ENCODE results near the gene WDR93. TPM values are rescaled to one million over a fixed set of nuclear protein-coding genes. Genes with fewer than 3 reads are reported as not detected.

The WDR93 gene
- total RNA-seq, 1 experiment from 2014 or later: 0.16 TPM

- H3K36me3 Mint-ChIP-seq (ENCODE audit: insufficient read depth, unreplicated experiment): no peaks in the 10 kb centered on the region
- Histone ChIP-seq H3K27me3 (replicated peaks; ENCODE audit: control insufficient read depth, insufficient read depth, low read length) (no peaks in the 10 kb centered on the region), H3K4me1 (peaks cover 6% of the 10 kb centered on the region), H3K36me3 (ENCODE audit: control insufficient read depth, insufficient read depth, low read length) (no peaks in the 10 kb centered on the region), H3K9me3 (no peaks in the 10 kb centered on the region), H3K4me3 (ENCODE audit: low read depth, low read length) (no peak overlapping the region)
- H3K27me3 Mint-ChIP-seq (ENCODE audit: insufficient read depth, unreplicated experiment): no peaks in the 10 kb centered on the region
- intact Hi-C loops (cut with micrococcal nuclease; ENCODE audit: unreplicated experiment): loop anchor here (10.0 kb wide), 1 partner anchor 58 kb away; no protein-coding TSS in a partner anchor
- peaks cover 3% of the 10 kb centered on the region for H3K4me1 Mint-ChIP-seq (ENCODE audit: low read depth, unreplicated experiment)
- no peaks in the 10 kb centered on the region for H3K9me3 Mint-ChIP-seq (ENCODE audit: unreplicated experiment)
- no peak overlapping the region for H3K4me3 Mint-ChIP-seq (ENCODE audit: unreplicated experiment)
- H3K27ac Mint-ChIP-seq (ENCODE audit: unreplicated experiment): no peak overlapping the region
- no peak for TF ChIP-seq CTCF (IDR thresholded peaks at IDR 0.05; ENCODE audit: insufficient read depth in 1 of 2, low read depth in 1 of 2, low read length in 1 of 2, severe bottlenecking in 1 of 2, unreplicated experiment in 1 of 2)
- ChIA-PET POLR2A (no interaction called here), CTCF (no interaction called here)
- no TSS peak for BruUV-seq (replicated peaks)
- DNase-seq: no peak
Observed at GRCh38 chr15:89766357-89767311, 76.0 kb downstream of the WDR93 start.

- no peaks in the 10 kb centered on the region for H3K36me3 Mint-ChIP-seq (ENCODE audit: insufficient read depth, unreplicated experiment)
- ChIA-PET CTCF (no interaction called here), POLR2A (no interaction called here)
- BruUV-seq (replicated peaks): no TSS peak
- H3K4me3 ChIP-seq (ENCODE audit: low read depth, low read length): no peak overlapping the region
- no peaks in the 10 kb centered on the region for H3K27me3 ChIP-seq (replicated peaks; ENCODE audit: control insufficient read depth, insufficient read depth, low read length)
- no peaks in the 10 kb centered on the region for H3K4me1 Mint-ChIP-seq (ENCODE audit: low read depth, unreplicated experiment)
- H3K9me3 ChIP-seq: no peaks in the 10 kb centered on the region
- no peaks in the 10 kb centered on the region for H3K9me3 Mint-ChIP-seq (ENCODE audit: unreplicated experiment)
- no peak for DNase-seq
- H3K36me3 ChIP-seq (ENCODE audit: control insufficient read depth, insufficient read depth, low read length): no peaks in the 10 kb centered on the region
- no peaks in the 10 kb centered on the region for H3K27me3 Mint-ChIP-seq (ENCODE audit: insufficient read depth, unreplicated experiment)
- H3K4me1 ChIP-seq: no peaks in the 10 kb centered on the region
- H3K27ac Mint-ChIP-seq (ENCODE audit: unreplicated experiment): no peak overlapping the region
- intact Hi-C loops (cut with micrococcal nuclease; ENCODE audit: unreplicated experiment): loop anchor here (10.0 kb wide), 1 partner anchor 57 kb away; no protein-coding TSS in a partner anchor
- no peak overlapping the region for H3K4me3 Mint-ChIP-seq (ENCODE audit: unreplicated experiment)
- no peak for TF ChIP-seq CTCF (IDR thresholded peaks at IDR 0.05; ENCODE audit: insufficient read depth in 1 of 2, low read depth in 1 of 2, low read length in 1 of 2, severe bottlenecking in 1 of 2, unreplicated experiment in 1 of 2)
Observed at GRCh38 chr15:89767411-89767915, 76.9 kb downstream of the WDR93 start.

GRCh38 chr15:89768071-89768500, 77.5 kb downstream of the WDR93 start:
- ChIA-PET CTCF (interaction anchor here (1.2 kb wide), 1 partner anchor 107 kb away, joined by 3 read pairs; no protein-coding TSS in a partner anchor), POLR2A (no interaction called here)
- H3K36me3 ChIP-seq (ENCODE audit: control insufficient read depth, insufficient read depth, low read length): no peaks in the 10 kb centered on the region
- TF ChIP-seq CTCF (IDR thresholded peaks at IDR 0.05; ENCODE audit: insufficient read depth in 1 of 2, low read depth in 1 of 2, low read length in 1 of 2, severe bottlenecking in 1 of 2, unreplicated experiment in 1 of 2): no peak
- H3K4me1 Mint-ChIP-seq (ENCODE audit: low read depth, unreplicated experiment): no peaks in the 10 kb centered on the region
- BruUV-seq (replicated peaks): no TSS peak
- intact Hi-C loops (cut with micrococcal nuclease; ENCODE audit: unreplicated experiment): loop anchor here (10.0 kb wide), 1 partner anchor 57 kb away; no protein-coding TSS in a partner anchor
- H3K27me3 ChIP-seq (replicated peaks; ENCODE audit: control insufficient read depth, insufficient read depth, low read length): no peaks in the 10 kb centered on the region
- H3K27me3 Mint-ChIP-seq (ENCODE audit: insufficient read depth, unreplicated experiment): no peaks in the 10 kb centered on the region
- DNase-seq: no peak
- H3K27ac Mint-ChIP-seq (ENCODE audit: unreplicated experiment): no peak overlapping the region
- no peak overlapping the region for H3K4me3 ChIP-seq (ENCODE audit: low read depth, low read length)
- H3K9me3 ChIP-seq: no peaks in the 10 kb centered on the region
- no peaks in the 10 kb centered on the region for H3K36me3 Mint-ChIP-seq (ENCODE audit: insufficient read depth, unreplicated experiment)
- no peaks in the 10 kb centered on the region for H3K9me3 Mint-ChIP-seq (ENCODE audit: unreplicated experiment)
- H3K4me3 Mint-ChIP-seq (ENCODE audit: unreplicated experiment): no peak overlapping the region
- H3K4me1 ChIP-seq: no peaks in the 10 kb centered on the region

Measured in Caco-2 (cell line).